IPS-20b (cell line): ENCODE measurements around the gene RBPMS2.

Experiments used
- H3K27ac ChIP-seq: one replicate; pipeline ENCODE4 v1.5.1; 2013; ENCODE audit warnings: low read length
- H3K27me3 ChIP-seq: 2 replicates; pipeline ENCODE4 v1.6.1; 2013; ENCODE audit warnings: mild to moderate bottlenecking, low read length, inconsistent platforms; ENCODE audit not compliant: insufficient read depth
- H3K36me3 ChIP-seq: 2 replicates; pipeline ENCODE4 v1.6.1; 2013; ENCODE audit warnings: low read depth, mild to moderate bottlenecking, inconsistent platforms, low read length, moderate library complexity; ENCODE audit not compliant: insufficient read depth
- H3K4me1 ChIP-seq: 2 replicates; pipeline ENCODE4 v1.6.1; 2013; ENCODE audit warnings: mild to moderate bottlenecking, control low read depth, inconsistent platforms, low read length, moderate library complexity; ENCODE audit not compliant: insufficient read depth
- H3K4me3 ChIP-seq: 2 replicates; pipeline ENCODE4 v1.5.1; 2013; ENCODE audit warnings: mild to moderate bottlenecking, low read length, inconsistent platforms
- H3K9ac ChIP-seq: 2 replicates; pipeline ENCODE4 v1.6.1; 2013; ENCODE audit warnings: low read depth, mild to moderate bottlenecking, inconsistent platforms, low read length, moderate library complexity
- H3K9me3 ChIP-seq: 2 replicates; pipeline ENCODE4 v1.6.1; 2013; ENCODE audit warnings: mild to moderate bottlenecking, low read depth, low read length, inconsistent platforms; ENCODE audit not compliant: insufficient read depth

The RBPMS2 gene

GRCh38 chr15:64767203-64767602 lies 8.2 kb downstream of the RBPMS2 start:
- H3K27ac ChIP-seq, result no peak overlapping the region
- H3K4me1 ChIP-seq, result peaks cover 18% of the 10 kb centered on the region; the same call in 1 of the 2 replicates
- peaks cover 21% of the 10 kb centered on the region; the same call in 1 of the 2 replicates for H3K36me3 ChIP-seq
- no peaks in the 10 kb centered on the region for H3K27me3 ChIP-seq
- no peaks in the 10 kb centered on the region for H3K9me3 ChIP-seq
- no peak overlapping the region for H3K4me3 ChIP-seq
- no peak overlapping the region for H3K9ac ChIP-seq

GRCh38 chr15:64766058-64766457 lies 9.3 kb downstream of the RBPMS2 start:
- Histone ChIP-seq H3K27ac (no peak overlapping the region), H3K36me3 (peaks cover 18% of the 10 kb centered on the region; the same call in 1 of the 2 replicates), H3K4me1 (peaks cover 14% of the 10 kb centered on the region; the same call in 1 of the 2 replicates), H3K4me3 (no peak overlapping the region), H3K27me3 (no peaks in the 10 kb centered on the region), H3K9me3 (no peaks in the 10 kb centered on the region), H3K9ac (no peak overlapping the region)

GRCh38 chr15:64763874-64764273 lies 11.5 kb downstream of the RBPMS2 start:
- Histone ChIP-seq H3K27me3 (no peaks in the 10 kb centered on the region), H3K9ac (no peak overlapping the region), H3K9me3 (no peaks in the 10 kb centered on the region), H3K27ac (no peak overlapping the region), H3K36me3 (peaks cover 28% of the 10 kb centered on the region; the same call in 1 of the 2 replicates), H3K4me3 (no peak overlapping the region), H3K4me1 (peaks cover 5% of the 10 kb centered on the region; the same call in 1 of the 2 replicates)

- no peak overlapping the region for H3K27ac ChIP-seq
- peaks cover 5% of the 10 kb centered on the region; the same call in 1 of the 2 replicates for H3K4me1 ChIP-seq
- no peak overlapping the region for H3K4me3 ChIP-seq
- H3K9ac ChIP-seq, result no peak overlapping the region
- peaks cover 28% of the 10 kb centered on the region; the same call in 1 of the 2 replicates for H3K36me3 ChIP-seq
- no peaks in the 10 kb centered on the region for H3K9me3 ChIP-seq
- no peaks in the 10 kb centered on the region for H3K27me3 ChIP-seq
Measured at GRCh38 chr15:64763462-64763861, 11.9 kb downstream of the RBPMS2 start.

GRCh38 chr15:64763021-64763420 lies 12.4 kb downstream of the RBPMS2 start:
- H3K4me3 ChIP-seq, result no peak overlapping the region
- no peaks in the 10 kb centered on the region for H3K9me3 ChIP-seq
- H3K27me3 ChIP-seq, result no peaks in the 10 kb centered on the region
- H3K9ac ChIP-seq, result no peak overlapping the region
- peaks cover 5% of the 10 kb centered on the region; the same call in 1 of the 2 replicates for H3K4me1 ChIP-seq
- H3K36me3 ChIP-seq, result peaks cover 28% of the 10 kb centered on the region; the same call in 1 of the 2 replicates
- H3K27ac ChIP-seq, result no peak overlapping the region

- H3K4me3 ChIP-seq, result no peak overlapping the region
- no peaks in the 10 kb centered on the region for H3K27me3 ChIP-seq
- H3K36me3 ChIP-seq, result peaks cover 29% of the 10 kb centered on the region
- peaks cover 5% of the 10 kb centered on the region; the same call in 1 of the 2 replicates for H3K4me1 ChIP-seq
- no peaks in the 10 kb centered on the region for H3K9me3 ChIP-seq
- no peak overlapping the region for H3K9ac ChIP-seq
- H3K27ac ChIP-seq, result no peak overlapping the region
Measured at GRCh38 chr15:64762546-64762945, 12.8 kb downstream of the RBPMS2 start.

- H3K27ac ChIP-seq, result no peak overlapping the region
- H3K36me3 ChIP-seq, result peaks cover 30% of the 10 kb centered on the region
- H3K9me3 ChIP-seq, result no peaks in the 10 kb centered on the region
- peaks cover 5% of the 10 kb centered on the region; the same call in 1 of the 2 replicates for H3K4me1 ChIP-seq
- H3K4me3 ChIP-seq, result no peak overlapping the region
- H3K9ac ChIP-seq, result no peak overlapping the region
- no peaks in the 10 kb centered on the region for H3K27me3 ChIP-seq
Measured at GRCh38 chr15:64761156-64761555, 14.2 kb downstream of the RBPMS2 start.

- Histone ChIP-seq H3K27ac (no peak overlapping the region), H3K9ac (no peak overlapping the region), H3K27me3 (no peaks in the 10 kb centered on the region), H3K9me3 (no peaks in the 10 kb centered on the region), H3K36me3 (peaks cover 33% of the 10 kb centered on the region), H3K4me1 (peaks cover 5% of the 10 kb centered on the region; the same call in 1 of the 2 replicates), H3K4me3 (no peak overlapping the region)
Measured at GRCh38 chr15:64760056-64760455, 15.3 kb downstream of the RBPMS2 start.

GRCh38 chr15:64755427-64755940 lies 19.9 kb downstream of the RBPMS2 start:
- H3K9ac ChIP-seq, result no peak overlapping the region
- no peak overlapping the region for H3K27ac ChIP-seq

GRCh38 chr15:64754663-64755426 lies 20.5 kb downstream of the RBPMS2 start:
- H3K27me3 ChIP-seq, result no peaks in the 10 kb centered on the region
- no peak overlapping the region for H3K4me3 ChIP-seq
- H3K27ac ChIP-seq, result no peak overlapping the region
- H3K4me1 ChIP-seq, result peaks cover 3% of the 10 kb centered on the region; the same call in 1 of the 2 replicates
- no peak overlapping the region for H3K9ac ChIP-seq
- no peaks in the 10 kb centered on the region for H3K9me3 ChIP-seq
- H3K36me3 ChIP-seq, result peaks cover 39% of the 10 kb centered on the region

More at GRCh38 chr15:64755427-64755940, 19.9 kb downstream of the RBPMS2 start:
- H3K4me1 ChIP-seq, result no peaks in the 10 kb centered on the region
- peaks cover 43% of the 10 kb centered on the region for H3K36me3 ChIP-seq
- H3K4me3 ChIP-seq, result no peak overlapping the region
- no peaks in the 10 kb centered on the region for H3K9me3 ChIP-seq
- no peaks in the 10 kb centered on the region for H3K27me3 ChIP-seq

- H3K27me3 ChIP-seq, result no peaks in the 10 kb centered on the region
Measured at GRCh38 chr15:64753480-64754185, 21.8 kb downstream of the RBPMS2 start.

More at GRCh38 chr15:64753480-64754185, 21.8 kb downstream of the RBPMS2 start:
- no peak overlapping the region for H3K4me3 ChIP-seq
- H3K36me3 ChIP-seq, result peaks cover 47% of the 10 kb centered on the region
- peaks cover 3% of the 10 kb centered on the region; the same call in 1 of the 2 replicates for H3K4me1 ChIP-seq
- no peaks in the 10 kb centered on the region for H3K9me3 ChIP-seq
- no peak overlapping the region for H3K27ac ChIP-seq
- H3K9ac ChIP-seq, result no peak overlapping the region
